Right cardiac atrium (tissue), 5 donors: ENCODE measurements around the gene SLC9A9. TPM values are rescaled to one million over a fixed set of nuclear protein-coding genes. Genes with fewer than 3 reads are reported as not detected.
A peak's percentile ranks its signal among the peaks of the same experiment; 100 is the strongest.
"Not testable (repeated sequence)": the region's sequence is repeated elsewhere in the genome, so short reads cannot be mapped to it uniquely, and the experiment has no call there.

Experiments used
- ATAC-seq, 2 donors: fragments of 200-7000 bp; cut with Tn5 transposase; one replicate each; pipeline versions ENCODE4 v1.8.0 to v1.9.1; 2020; ENCODE audit warnings: moderate library complexity in 2 of 2, mild to moderate bottlenecking in 1 of 2
- DNase-seq, 3 donors: peaks; one replicate each; pipeline ENCODE4 v3.0.0-alpha.2; 2020
- H3K27ac ChIP-seq: one replicate; pipeline ENCODE4 v1.5.1; 2013; ENCODE audit warnings: mild to moderate bottlenecking, low read length, control low read depth, moderate library complexity
- H3K27me3 ChIP-seq: one replicate; pipeline ENCODE4 v1.6.1; 2013; ENCODE audit not compliant: control insufficient read depth, insufficient read depth
- H3K4me1 ChIP-seq: one replicate; pipeline ENCODE4 v1.6.1; 2013; ENCODE audit warnings: low read length; ENCODE audit not compliant: control insufficient read depth, insufficient read depth
- H3K4me3 ChIP-seq: one replicate; pipeline ENCODE4 v1.5.1; 2013; ENCODE audit warnings: low read length, control low read depth
- H3K9me3 ChIP-seq: one replicate; pipeline ENCODE4 v1.6.1; 2013; ENCODE audit warnings: low read length; ENCODE audit not compliant: control insufficient read depth
- WGBS: extraction: QIAGEN DNeasy Blood & Tissue Kit; methylation state at CpG from one replicate; pipeline ENCODE4 v1.1.7; 2013; 5-methylcytosine and 5-hydroxymethylcytosine counted together
- intact Hi-C, 4 donors: fragments of 100-400 bp; cut with DNase I; formaldehyde crosslinking; loops; one replicate each; pipeline versions ENCODE4 v1.11.0 to v1.14.0; 2022 to 2023
- polyA plus RNA-seq: library from polyadenylated mRNA; stranded (reverse); fragments of 200-250 nt; gene quantifications from one replicate; pipeline ENCODE4 v1.2.3, GENCODE V29; 2013
- total RNA-seq, 4 donors: library from RNA; stranded (reverse); fragmentation: NEBNext Ultra II Directional; extraction: Animal tissue kit (Norgen Biotek cat#: 25700); gene quantifications; one replicate each; pipeline ENCODE4 v1.2.1, GENCODE V29; 2021
- donor health status: healthy with polysubstance abuse.
- donor health status: DM: no; HTN: yes; CAD: no.
- donor health status: DM: no; HTN: no; CAD: no.
- donor health status: DM: no; HTN: yes; CAD: no; lungs with severe emphysema.
- donor health status: DM: yes; HTN: yes; CAD: no.

SLC9A9 gene
- total and polyA plus RNA-seq, 5 donors = 3.6 to 14.9 (median 9.2) TPM

- WGBS = 41% methylated on average over 6 of the region's 6 CpGs
- peaks cover 2% of the 10 kb centered on the region for H3K4me1 ChIP-seq
- peak; percentile 92 to 99 for ATAC-seq
- peak; percentile 54 to 67 (median 55) for DNase-seq
- peak overlapping the region; percentile 70 for H3K27ac ChIP-seq
- H3K27me3 ChIP-seq = no peaks in the 10 kb centered on the region
- H3K4me3 ChIP-seq = no peak overlapping the region
- intact Hi-C loops = no loop called here
- H3K9me3 ChIP-seq = no peaks in the 10 kb centered on the region
Measured at GRCh38 chr3:143443851-143444331, 404.4 kb downstream of the SLC9A9 start.

- intact Hi-C loops = no loop called here
- H3K27me3 ChIP-seq = no peaks in the 10 kb centered on the region
Measured at GRCh38 chr3:143442814-143443447, 405.3 kb downstream of the SLC9A9 start.

GRCh38 chr3:143441516-143442171 lies 406.6 kb downstream of the SLC9A9 start:
- intact Hi-C loops = no loop called here
- 91% methylated on average over 1 of the region's 1 CpG for WGBS
- ATAC-seq (no peak), DNase-seq (no peak)
- H3K4me3 ChIP-seq = no peak overlapping the region
- H3K27me3 ChIP-seq = no peaks in the 10 kb centered on the region
- H3K9me3 ChIP-seq = no peaks in the 10 kb centered on the region
- peaks cover 2% of the 10 kb centered on the region for H3K4me1 ChIP-seq
- H3K27ac ChIP-seq = no peak overlapping the region

More at GRCh38 chr3:143442814-143443447, 405.3 kb downstream of the SLC9A9 start:
- DNase-seq (no peak), ATAC-seq (no peak)
- Histone ChIP-seq H3K4me3 (no peak overlapping the region), H3K4me1 (peaks cover 2% of the 10 kb centered on the region), H3K9me3 (no peaks in the 10 kb centered on the region), H3K27ac (no peak overlapping the region)
- WGBS = 89% methylated on average over 3 of the region's 3 CpGs

- ATAC-seq = no peak
- intact Hi-C loops = no loop called here
Measured at GRCh38 chr3:143439817-143440216, 408.5 kb downstream of the SLC9A9 start.

GRCh38 chr3:143437405-143437804 lies 410.9 kb downstream of the SLC9A9 start:
- intact Hi-C loops = no loop called here
- 92% methylated on average over 10 of the region's 10 CpGs for WGBS
- no peak overlapping the region for H3K4me3 ChIP-seq
- ATAC-seq = no peak
- H3K27ac ChIP-seq = no peak overlapping the region
- H3K9me3 ChIP-seq = no peaks in the 10 kb centered on the region
- no peaks in the 10 kb centered on the region for H3K4me1 ChIP-seq
- H3K27me3 ChIP-seq = no peaks in the 10 kb centered on the region
- no peak for DNase-seq

More at GRCh38 chr3:143439817-143440216, 408.5 kb downstream of the SLC9A9 start:
- no peaks in the 10 kb centered on the region for H3K27me3 ChIP-seq
- H3K27ac ChIP-seq = no peak overlapping the region
- peaks cover 2% of the 10 kb centered on the region for H3K4me1 ChIP-seq
- 75% methylated on average over 1 of the region's 1 CpG for WGBS
- H3K4me3 ChIP-seq = no peak overlapping the region
- no peaks in the 10 kb centered on the region for H3K9me3 ChIP-seq
- no peak for DNase-seq

- ATAC-seq (no peak), DNase-seq (no peak)
- Histone ChIP-seq H3K9me3 (no peaks in the 10 kb centered on the region), H3K27me3 (no peaks in the 10 kb centered on the region), H3K4me3 (no peak overlapping the region), H3K4me1 (no peaks in the 10 kb centered on the region), H3K27ac (no peak overlapping the region)
- WGBS = 86% methylated on average over 5 of the region's 5 CpGs
- intact Hi-C loops = no loop called here
Measured at GRCh38 chr3:143436231-143436930, 411.9 kb downstream of the SLC9A9 start.

- intact Hi-C loops = no loop called here
Measured at GRCh38 chr3:143433787-143434378, 414.4 kb downstream of the SLC9A9 start.

GRCh38 chr3:143431298-143431697 lies 417.0 kb downstream of the SLC9A9 start:
- H3K27ac ChIP-seq, H3K9me3 ChIP-seq, intact Hi-C loops, DNase-seq, H3K4me1 ChIP-seq, ATAC-seq, H3K27me3 ChIP-seq, H3K4me3 ChIP-seq: not testable (repeated sequence)
- WGBS = 92% methylated on average over 7 of the region's 7 CpGs

More at GRCh38 chr3:143433787-143434378, 414.4 kb downstream of the SLC9A9 start:
- H3K9me3 ChIP-seq = no peaks in the 10 kb centered on the region
- no peak overlapping the region for H3K4me3 ChIP-seq
- no peak for ATAC-seq
- no peaks in the 10 kb centered on the region for H3K4me1 ChIP-seq
- H3K27me3 ChIP-seq = no peaks in the 10 kb centered on the region
- H3K27ac ChIP-seq = no peak overlapping the region
- DNase-seq = no peak
- WGBS = 73% methylated on average over 4 of the region's 4 CpGs

GRCh38 chr3:143430568-143430967 lies 417.7 kb downstream of the SLC9A9 start:
- WGBS = 98% methylated on average over 1 of the region's 1 CpG
- intact Hi-C loops = no loop called here
- DNase-seq (no peak), ATAC-seq (no peak)
- H3K4me3 ChIP-seq = no peak overlapping the region
- no peaks in the 10 kb centered on the region for H3K4me1 ChIP-seq
- no peak overlapping the region for H3K27ac ChIP-seq
- no peaks in the 10 kb centered on the region for H3K9me3 ChIP-seq
- H3K27me3 ChIP-seq = no peaks in the 10 kb centered on the region

GRCh38 chr3:143429628-143430514 lies 418.4 kb downstream of the SLC9A9 start:
- Histone ChIP-seq H3K4me3 (no peak overlapping the region), H3K4me1 (no peaks in the 10 kb centered on the region), H3K9me3 (no peaks in the 10 kb centered on the region), H3K27me3 (no peaks in the 10 kb centered on the region), H3K27ac (no peak overlapping the region)
- ATAC-seq = no peak
- intact Hi-C loops = no loop called here
- no peak for DNase-seq
- WGBS = 89% methylated on average over 5 of the region's 5 CpGs
